Stimulated activated effector memory CD8-positive, alpha-beta T cell treated with anti-CD3 and anti-CD28 coated beads, Interleukin-12 subunit alpha, Interleukin-12 subunit beta, amount 100 ng/mL, for 72 hours (primary cell): ENCODE measurements around the gene LRRC27.

Experiments
- ATAC-seq: fragments of 150-1000 bp; cut with Tn5 transposase; 2 replicates; pipeline ENCODE4 v1.10.0; 2021
- DNase-seq, 2 donors: peaks; one replicate each; pipeline ENCODE4 v3.0.0; 2021 to 2022; ENCODE audit warnings: low spot score in 2 of 2
- H3K27ac Mint-ChIP-seq: one replicate; pipeline ENCODE4 v1.8.0; 2022; ENCODE audit warnings: mild to moderate bottlenecking, mixed read lengths
- H3K36me3 Mint-ChIP-seq: one replicate; pipeline ENCODE4 v1.8.0; 2022; ENCODE audit warnings: mild to moderate bottlenecking, mixed read lengths
- H3K4me1 Mint-ChIP-seq: one replicate; pipeline ENCODE4 v1.8.0; 2022; ENCODE audit warnings: mixed read lengths
- H3K4me3 Mint-ChIP-seq: one replicate; pipeline ENCODE4 v1.8.0; 2022; ENCODE audit warnings: mild to moderate bottlenecking, mixed read lengths
- H3K9me3 Mint-ChIP-seq: one replicate; pipeline ENCODE4 v1.8.0; 2022; ENCODE audit warnings: mixed read lengths

The LRRC27 gene

DNA sequence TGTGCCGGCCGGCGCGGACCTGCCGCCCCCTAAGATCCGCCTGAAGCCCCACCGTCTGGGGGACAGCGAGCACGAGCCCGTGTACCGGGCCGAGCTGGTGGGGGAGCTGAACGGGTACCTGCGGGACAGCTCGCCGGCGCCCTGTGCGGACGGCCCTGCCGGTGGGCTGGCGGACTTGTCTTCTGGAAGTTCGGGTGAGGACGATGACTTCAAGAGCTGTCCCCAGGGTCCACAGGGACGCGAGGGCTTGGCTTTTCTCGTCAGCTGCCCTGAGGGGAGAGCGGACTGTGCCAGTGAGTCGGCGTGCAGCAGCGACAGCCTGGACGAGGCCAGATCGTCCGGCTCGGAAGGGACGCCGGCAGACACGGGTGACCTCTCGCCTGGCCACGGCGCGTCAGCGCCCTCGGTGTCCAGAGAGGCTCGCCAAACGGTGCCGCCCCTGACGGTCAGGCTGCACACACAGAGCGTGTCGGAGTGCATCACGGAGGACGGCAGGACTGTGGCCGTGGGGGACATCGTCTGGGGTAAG lies 73.5 kb downstream of the LRRC27 start:
- Mint-ChIP-seq H3K27ac (no peak overlapping the region), H3K36me3 (peaks cover 5% of the 10 kb centered on the region), H3K4me3 (no peak overlapping the region), H3K4me1 (peaks cover 23% of the 10 kb centered on the region), H3K9me3 (no peaks in the 10 kb centered on the region)
- no peak for DNase-seq
- no peak for ATAC-seq

DNA sequence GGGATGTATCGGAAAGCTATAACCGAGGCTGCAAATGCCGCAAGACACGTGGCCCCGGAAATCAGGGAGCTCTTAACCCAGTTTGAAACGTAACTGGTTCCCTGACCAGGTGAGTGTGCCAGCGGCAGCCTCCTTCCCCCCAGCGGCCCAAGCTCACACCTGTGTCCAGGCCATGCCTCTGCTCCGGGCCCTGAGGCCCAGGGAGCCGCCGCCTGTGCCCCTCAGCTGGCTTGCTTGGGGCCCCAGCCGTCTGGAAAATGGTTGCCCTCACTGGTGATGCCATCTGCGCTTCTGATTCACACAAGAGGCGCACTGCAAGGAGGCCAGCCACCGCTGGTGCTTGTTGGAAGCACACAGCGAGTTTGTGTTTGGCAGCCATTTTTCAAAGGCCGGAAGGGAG lies 74.2 kb downstream of the LRRC27 start:
- Mint-ChIP-seq H3K36me3 (peaks cover 5% of the 10 kb centered on the region), H3K27ac (no peak overlapping the region), H3K4me3 (no peak overlapping the region), H3K4me1 (peaks cover 23% of the 10 kb centered on the region), H3K9me3 (no peaks in the 10 kb centered on the region)
- DNase-seq (no peak), ATAC-seq (no peak)

DNA sequence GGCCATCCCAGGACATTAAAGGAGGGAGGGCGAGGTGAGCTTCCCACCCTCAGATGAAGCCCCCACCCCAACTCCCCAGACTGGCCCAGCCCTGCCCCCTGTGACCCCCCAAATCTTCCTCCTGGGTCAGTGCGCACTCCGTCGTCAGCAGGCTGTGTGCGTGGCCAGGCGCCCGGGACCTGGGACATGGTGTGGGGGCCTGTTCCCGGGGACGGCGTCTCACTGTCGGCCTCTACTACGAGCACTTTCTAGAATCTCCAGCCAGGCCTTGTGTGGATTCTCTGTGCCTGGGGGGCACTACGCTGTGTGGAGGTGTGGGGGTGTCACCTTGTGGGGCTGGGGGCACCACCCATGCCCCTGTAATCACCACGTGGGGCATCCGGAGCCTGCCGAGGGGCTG lies 74.8 kb downstream of the LRRC27 start:
- Mint-ChIP-seq H3K4me3 (no peak overlapping the region), H3K4me1 (peaks cover 23% of the 10 kb centered on the region), H3K36me3 (peaks cover 5% of the 10 kb centered on the region), H3K9me3 (no peaks in the 10 kb centered on the region), H3K27ac (no peak overlapping the region)
- no peak for ATAC-seq
- DNase-seq, result no peak

DNA sequence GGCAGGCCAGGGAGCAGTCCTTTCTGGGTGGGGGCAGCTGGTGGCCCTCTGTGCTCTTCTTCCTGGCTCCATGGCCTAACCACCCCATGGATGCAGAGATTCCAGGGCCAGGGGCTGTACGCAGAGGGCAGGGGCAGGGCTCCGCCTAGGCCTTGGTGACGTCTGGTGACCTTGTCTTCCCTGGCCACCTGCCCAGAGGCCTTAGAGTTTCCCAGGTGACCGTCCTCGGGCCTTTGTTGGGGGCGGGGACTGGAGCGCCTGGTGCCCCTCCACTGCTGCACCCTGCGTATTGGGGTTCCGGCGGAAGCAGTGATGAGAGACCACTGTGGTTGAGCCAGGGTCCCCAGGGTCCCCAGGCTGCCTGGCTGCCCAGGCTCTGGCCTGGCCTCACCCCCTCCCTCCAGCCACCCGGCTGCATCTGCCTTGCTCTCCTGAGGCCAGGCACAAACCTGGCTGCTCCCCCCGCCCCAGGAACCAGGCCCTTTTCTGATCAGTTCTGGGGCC lies 75.3 kb downstream of the LRRC27 start:
- peaks cover 5% of the 10 kb centered on the region for H3K36me3 Mint-ChIP-seq
- peak overlapping the region; percentile 32 for H3K27ac Mint-ChIP-seq
- peaks cover 23% of the 10 kb centered on the region for H3K4me1 Mint-ChIP-seq
- no peak for DNase-seq
- H3K4me3 Mint-ChIP-seq, result peak overlapping the region; percentile 26
- no peak for ATAC-seq
- H3K9me3 Mint-ChIP-seq, result no peaks in the 10 kb centered on the region

DNA sequence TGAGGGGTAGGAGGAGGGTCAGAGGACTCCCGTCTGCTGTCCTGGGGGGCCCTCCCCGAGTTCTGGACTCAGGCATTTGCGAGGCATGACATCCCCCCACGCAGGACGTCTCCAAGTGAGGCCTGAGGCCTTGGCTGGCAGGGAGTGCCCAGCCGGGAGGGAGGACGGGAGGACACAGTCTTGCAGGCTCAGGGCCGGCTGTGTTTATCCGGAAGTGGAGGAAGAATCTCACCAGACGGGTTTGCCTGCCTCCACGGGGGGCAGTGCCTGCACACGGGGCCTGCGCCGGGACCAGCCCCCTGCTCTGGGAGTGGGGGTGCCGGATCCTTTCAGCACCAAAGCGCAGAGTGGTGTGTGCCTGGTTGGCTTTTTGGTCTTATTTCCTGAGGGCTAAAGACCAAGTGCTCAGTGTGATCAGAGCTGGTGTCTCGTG lies 75.9 kb downstream of the LRRC27 start:
- peak overlapping the region; percentile 26 for H3K4me3 Mint-ChIP-seq
- DNase-seq (no peak), ATAC-seq (peak; percentile 6)
- peaks cover 23% of the 10 kb centered on the region for H3K4me1 Mint-ChIP-seq
- peaks cover 5% of the 10 kb centered on the region for H3K36me3 Mint-ChIP-seq
- H3K27ac Mint-ChIP-seq, result peak overlapping the region; percentile 32
- H3K9me3 Mint-ChIP-seq, result no peaks in the 10 kb centered on the region

DNA sequence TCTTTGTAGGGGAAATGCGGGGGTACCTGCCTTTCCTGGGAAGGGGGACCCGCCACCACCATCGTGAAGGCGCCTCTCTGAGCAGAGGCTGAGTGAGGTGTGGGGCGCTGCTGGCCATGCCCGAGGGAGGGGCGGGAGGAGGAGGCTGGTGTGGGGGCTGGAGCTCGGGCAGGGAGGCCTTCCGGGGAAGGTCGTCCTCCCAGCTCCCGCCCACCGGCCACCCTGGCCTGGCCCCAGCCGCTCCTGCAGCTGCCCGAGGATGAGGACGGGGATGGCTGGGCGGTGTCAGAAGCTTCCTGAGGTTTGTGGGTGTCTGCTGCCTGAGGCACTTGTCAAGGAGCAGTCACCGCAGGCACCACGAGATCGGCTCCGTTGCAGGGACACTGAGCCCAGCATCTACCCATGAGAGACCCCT lies 76.4 kb downstream of the LRRC27 start:
- Mint-ChIP-seq H3K4me3 (peak overlapping the region; percentile 26), H3K4me1 (peaks cover 23% of the 10 kb centered on the region)

DNA sequence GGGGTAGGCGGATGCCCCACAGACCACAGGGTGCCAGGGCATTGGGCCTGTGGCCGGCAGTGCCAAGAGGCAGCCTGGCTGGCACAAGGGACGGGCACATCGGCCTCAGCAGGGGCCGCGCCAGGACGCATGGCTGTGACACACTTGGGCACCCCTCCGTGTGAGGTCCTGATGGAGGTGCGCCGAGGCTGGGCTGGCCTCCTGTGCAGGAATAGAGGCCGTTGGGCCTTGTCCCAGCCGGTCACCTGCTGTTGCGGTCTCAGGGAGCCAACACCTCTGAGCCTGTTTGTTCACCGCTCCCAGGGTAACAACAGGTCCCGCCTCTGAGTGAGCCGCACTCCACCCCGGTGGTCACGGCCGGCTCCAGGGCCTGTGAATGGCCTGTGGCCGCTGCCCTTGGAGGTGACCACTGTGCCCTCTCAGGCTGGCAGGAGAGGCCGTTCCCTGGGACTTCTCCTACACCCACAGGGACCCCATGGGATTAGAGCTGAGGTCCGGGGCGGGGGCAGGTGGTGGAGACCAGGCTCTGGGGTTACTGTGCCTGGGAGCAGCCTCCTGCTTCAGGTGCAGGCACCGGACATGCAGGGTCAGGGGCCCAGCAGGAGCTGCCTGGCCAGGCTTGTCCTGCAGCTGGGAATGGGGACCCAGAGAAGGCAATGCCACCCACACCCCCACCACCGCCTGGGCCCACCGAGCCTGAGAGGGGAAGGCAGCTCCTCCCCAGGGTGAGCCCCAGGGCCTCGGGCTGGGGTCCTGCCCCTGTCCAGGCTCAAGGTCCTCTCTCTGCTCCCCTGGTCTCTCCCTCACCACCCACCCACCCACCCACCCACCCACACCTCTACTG lies 77.1 kb downstream of the LRRC27 start:
- ATAC-seq (peak; percentile 15), DNase-seq (no peak)
- no peaks in the 10 kb centered on the region for H3K9me3 Mint-ChIP-seq
- peaks cover 29% of the 10 kb centered on the region for H3K4me1 Mint-ChIP-seq
- H3K36me3 Mint-ChIP-seq, result peaks cover 5% of the 10 kb centered on the region
- no peak overlapping the region for H3K4me3 Mint-ChIP-seq
- no peak overlapping the region for H3K27ac Mint-ChIP-seq

More for the DNA sequence above, 76.4 kb downstream of the LRRC27 start:
- peaks cover 5% of the 10 kb centered on the region for H3K36me3 Mint-ChIP-seq
- H3K27ac Mint-ChIP-seq, result peak overlapping the region; percentile 32
- DNase-seq, result no peak
- H3K9me3 Mint-ChIP-seq, result no peaks in the 10 kb centered on the region
- ATAC-seq, result peak; percentile 31

DNA sequence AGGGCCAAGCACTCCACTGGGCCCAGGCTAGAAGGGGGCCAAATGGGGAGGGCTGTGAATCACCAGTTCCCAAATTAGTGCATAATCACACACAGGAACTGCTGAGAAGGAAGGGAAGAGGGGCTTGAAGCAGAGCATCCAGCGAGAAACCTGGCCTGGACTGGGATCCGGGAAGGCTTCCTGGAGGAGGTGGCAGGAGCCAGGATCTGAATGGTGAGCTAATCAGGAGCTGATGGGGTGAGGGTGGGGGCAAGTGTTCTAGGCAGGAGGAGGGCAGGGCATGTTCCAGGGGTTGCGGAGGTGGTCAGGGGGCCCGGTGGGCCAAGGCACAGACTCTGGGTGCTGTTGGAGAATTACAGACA lies 77.7 kb downstream of the LRRC27 start:
- Mint-ChIP-seq H3K36me3 (peaks cover 5% of the 10 kb centered on the region), H3K27ac (peak overlapping the region; percentile 74), H3K9me3 (no peaks in the 10 kb centered on the region), H3K4me1 (peaks cover 31% of the 10 kb centered on the region), H3K4me3 (no peak overlapping the region)
- no peak for DNase-seq
- ATAC-seq, result no peak

DNA sequence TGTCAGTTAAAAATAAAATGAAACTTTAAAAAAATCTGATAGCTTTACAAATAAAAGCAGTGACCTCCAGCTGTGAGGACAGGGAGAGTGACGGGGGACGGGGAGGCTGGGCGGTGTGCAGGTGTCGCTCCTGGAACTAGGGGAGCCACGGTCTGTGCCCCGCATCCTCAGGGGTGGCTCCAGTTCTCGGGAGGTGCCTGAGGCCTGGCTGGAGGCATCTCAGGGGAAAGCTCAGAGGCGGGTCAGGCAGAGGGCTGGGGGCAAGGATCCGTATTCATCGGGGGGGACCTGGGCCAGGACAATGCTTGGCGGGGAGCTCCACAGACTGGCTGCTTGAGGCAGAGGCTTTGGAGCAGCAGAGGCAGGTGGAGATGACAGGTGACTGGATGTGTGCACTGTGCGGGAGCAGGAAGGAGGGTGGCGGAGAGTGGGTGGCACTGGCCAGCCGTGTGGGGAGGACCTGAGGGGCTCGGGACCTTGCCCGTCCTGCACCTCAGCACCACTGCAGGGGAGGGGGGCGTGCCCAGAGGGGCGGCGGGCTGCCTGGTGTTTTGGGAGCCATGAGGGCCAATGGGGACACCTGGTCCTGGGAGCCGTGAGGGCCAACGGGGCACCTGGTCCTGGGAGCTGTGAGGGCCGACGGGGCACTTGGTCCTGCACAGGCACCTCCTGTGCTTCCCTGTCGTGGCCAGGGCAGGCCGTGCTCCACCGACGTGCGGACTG lies 78.2 kb downstream of the LRRC27 start:
- Mint-ChIP-seq H3K4me1 (peaks cover 34% of the 10 kb centered on the region), H3K27ac (peak overlapping the region; percentile 74), H3K4me3 (no peak overlapping the region)

DNA sequence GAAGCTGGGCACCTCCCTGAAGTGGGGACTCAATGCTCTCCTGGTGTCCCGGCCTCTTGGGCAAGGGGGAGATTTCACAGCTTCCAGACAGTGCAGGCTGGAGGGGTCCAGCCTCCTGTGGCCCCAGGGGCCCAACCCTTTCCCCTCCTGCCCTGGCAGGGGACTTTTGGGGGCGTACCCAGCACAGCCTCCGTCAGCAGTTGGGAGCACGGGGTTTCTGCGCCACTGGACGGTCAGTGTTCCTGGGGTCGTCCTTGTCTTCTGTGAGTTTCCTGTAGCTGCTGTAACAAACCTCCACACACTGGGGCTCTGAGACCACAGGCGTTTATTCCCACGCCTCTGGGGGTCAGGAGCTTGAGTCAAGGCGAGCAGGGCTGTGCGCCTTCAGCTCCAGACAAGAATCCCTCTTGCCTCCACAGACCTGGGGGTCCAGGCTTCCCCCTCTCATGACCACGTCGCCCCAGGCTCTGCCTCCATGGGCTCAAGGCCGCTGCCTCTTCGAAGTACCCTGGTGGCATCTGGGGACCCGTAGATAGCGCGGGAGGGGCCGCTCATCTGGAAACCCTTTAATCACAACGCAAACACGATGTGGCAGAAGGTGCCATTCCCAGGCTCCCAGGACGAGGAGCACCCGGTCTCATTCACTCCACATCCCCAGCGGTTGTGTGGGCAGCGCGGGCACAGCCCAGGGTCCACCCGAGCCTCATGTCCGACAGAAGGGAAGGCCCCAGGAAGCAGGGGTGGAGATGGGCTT lies 79.0 kb downstream of the LRRC27 start:
- H3K36me3 Mint-ChIP-seq, result peaks cover 5% of the 10 kb centered on the region
- no peak overlapping the region for H3K4me3 Mint-ChIP-seq
- peaks cover 40% of the 10 kb centered on the region for H3K4me1 Mint-ChIP-seq
- no peak for DNase-seq
- H3K9me3 Mint-ChIP-seq, result no peaks in the 10 kb centered on the region
- no peak for ATAC-seq
- peak overlapping the region; percentile 17 for H3K27ac Mint-ChIP-seq

More for the DNA sequence above, 78.2 kb downstream of the LRRC27 start:
- ATAC-seq (no peak), DNase-seq (no peak)
- no peaks in the 10 kb centered on the region for H3K9me3 Mint-ChIP-seq
- H3K36me3 Mint-ChIP-seq, result peaks cover 5% of the 10 kb centered on the region

DNA sequence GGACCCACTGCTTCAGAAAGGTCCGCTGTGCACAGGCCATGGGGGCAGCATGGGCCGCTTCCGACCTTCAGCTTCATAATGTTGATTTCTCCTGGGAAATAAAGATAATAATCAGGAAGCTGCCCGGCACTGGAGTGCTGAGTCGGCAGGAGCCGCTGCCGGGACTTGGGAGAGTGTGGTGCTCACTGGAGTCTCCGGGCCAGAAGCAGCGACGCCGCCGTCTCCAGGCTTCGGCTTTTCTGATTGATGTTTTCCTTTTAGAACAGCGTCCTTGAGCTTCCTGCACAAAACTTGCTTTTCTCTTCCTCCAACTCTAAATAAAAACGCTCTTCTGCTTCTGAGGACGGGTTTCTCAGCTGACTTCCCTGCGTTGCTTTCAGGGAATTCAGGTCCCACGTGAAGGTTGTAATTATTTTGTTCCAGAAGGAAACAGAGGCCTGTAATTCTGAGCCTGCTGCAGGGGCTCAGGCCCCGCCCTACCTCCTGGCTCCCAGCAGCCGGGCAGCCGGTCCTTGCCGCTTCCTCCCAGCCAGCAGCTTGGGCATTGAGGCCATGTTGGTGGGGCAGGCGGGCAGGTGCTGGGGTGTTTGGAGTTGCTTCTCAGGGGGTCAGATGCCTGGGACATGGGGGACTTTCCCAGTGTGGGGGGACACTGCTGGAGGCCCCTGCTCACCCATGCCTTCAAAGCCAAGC lies 79.7 kb downstream of the LRRC27 start:
- Mint-ChIP-seq H3K27ac (peak overlapping the region; percentile 17), H3K4me3 (no peak overlapping the region), H3K36me3 (peaks cover 3% of the 10 kb centered on the region), H3K9me3 (no peaks in the 10 kb centered on the region), H3K4me1 (peaks cover 40% of the 10 kb centered on the region)
- ATAC-seq (no peak), DNase-seq (no peak)

DNA sequence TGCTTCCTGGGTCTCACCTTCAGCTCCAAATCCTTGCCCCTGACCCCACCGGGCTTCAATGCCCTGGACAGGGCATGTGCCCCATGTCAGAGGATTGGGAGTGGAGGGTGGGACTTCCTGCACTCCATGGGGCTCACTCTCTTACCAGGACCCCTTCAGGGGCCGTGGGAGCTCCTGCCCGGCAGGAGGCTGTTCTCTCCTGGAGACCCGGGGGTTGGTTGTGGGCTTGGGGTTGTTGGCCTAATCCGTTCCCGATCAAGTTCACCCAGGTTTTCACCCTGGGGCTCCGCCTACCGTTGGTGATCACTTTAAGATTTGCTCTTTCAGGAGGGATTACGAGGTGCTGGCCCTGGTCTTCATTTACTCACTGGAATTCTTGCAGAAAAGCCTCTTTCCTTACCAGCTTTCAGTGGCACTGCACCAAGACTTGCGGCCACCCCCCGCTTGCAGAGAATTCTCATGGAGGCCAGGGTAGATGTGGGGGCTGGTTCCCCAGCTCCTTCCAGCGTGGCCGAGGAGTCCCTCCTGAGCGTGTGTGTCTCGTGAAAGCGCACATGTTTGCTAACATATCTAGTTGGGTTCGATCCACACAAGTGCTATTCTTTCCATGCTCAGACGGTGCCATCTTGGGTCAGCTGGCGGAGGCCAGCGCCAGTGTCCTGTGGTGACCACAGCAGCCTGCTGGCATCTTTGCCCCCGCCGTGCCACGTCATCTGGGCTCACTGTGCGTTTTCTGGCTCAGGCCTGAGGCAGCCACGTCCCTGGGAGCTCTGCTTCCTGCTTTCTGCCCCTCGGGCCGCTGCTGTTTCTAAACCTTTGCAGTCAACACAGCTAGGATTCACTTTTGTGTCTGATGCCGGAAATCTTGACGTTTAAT lies 80.6 kb downstream of the LRRC27 start:
- Mint-ChIP-seq H3K4me1 (peaks cover 33% of the 10 kb centered on the region), H3K27ac (peak overlapping the region; percentile 40), H3K4me3 (no peak overlapping the region), H3K36me3 (no peaks in the 10 kb centered on the region), H3K9me3 (no peaks in the 10 kb centered on the region)
- ATAC-seq, result no peak
- DNase-seq, result no peak

DNA sequence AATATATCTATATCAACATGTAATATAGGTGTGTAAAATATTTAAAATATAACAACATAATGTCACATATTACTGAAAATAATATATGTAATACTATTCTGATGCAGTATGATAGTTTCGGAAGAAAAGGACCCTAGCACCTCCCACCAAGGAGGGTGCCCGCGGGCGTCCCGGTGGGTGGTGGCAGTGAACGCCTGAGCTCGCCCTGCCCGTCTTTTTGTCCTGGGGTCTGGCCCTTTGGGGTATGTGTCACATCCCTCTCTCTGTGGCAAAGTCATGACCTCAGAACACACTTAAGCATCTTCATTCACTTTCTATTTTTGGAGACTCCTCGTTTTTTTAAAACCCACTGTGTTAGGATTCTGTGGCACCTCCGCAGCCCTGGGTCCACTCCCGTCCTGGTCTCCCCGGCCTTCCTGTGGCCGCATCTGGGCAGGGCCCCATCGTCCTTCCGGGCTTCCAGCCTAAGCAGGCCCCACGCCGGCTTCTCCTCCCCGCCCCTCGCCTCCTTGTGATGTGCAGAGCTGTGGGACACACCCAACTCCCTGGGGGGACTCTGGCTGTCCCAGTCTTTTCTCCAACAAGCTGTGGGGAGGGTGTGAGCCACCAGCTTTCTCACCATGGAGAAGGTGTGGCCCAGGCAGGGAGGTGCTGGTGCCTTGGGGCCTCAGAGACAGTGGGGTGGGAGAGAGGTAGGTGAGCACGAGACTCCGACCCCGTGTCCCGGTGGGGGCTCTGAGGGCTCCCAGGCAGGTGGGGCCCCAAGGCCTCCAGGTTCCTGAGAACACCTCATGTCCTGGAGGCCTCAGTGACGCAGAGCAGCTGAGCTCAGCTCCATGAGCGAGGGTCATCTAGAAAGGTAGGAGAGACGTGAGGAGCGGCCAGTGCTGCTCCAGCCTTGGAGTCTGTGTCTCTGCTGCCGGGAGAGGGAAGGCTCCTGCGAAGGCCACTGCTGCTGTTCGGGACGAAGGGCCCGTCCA lies 81.5 kb downstream of the LRRC27 start:
- no peak overlapping the region for H3K4me3 Mint-ChIP-seq
- ATAC-seq (no peak), DNase-seq (no peak)
- peaks cover 25% of the 10 kb centered on the region for H3K4me1 Mint-ChIP-seq
- H3K27ac Mint-ChIP-seq, result peak overlapping the region; percentile 54
- H3K9me3 Mint-ChIP-seq, result no peaks in the 10 kb centered on the region
- no peaks in the 10 kb centered on the region for H3K36me3 Mint-ChIP-seq
